Neural cell (in vitro differentiated cells): Measurements from ENCODE around the gene RBM19.

ENCODE experiments used
- CTCF ChIP-seq: fragments of 450-650 bp; IDR thresholded peaks from 2 replicates; pipeline ENCODE4 v1.5.1; 2014; ENCODE audit warnings: antibody characterized with exemption, mild to moderate bottlenecking, moderate library complexity; ENCODE audit not compliant: poor library complexity, severe bottlenecking
- EP300 ChIP-seq: fragments of 450-650 bp; conservative IDR thresholded peaks from 2 replicates; pipeline ENCODE4 v1.6.1; 2014; ENCODE audit warnings: antibody characterized with exemption, mild to moderate bottlenecking, moderate library complexity; ENCODE audit not compliant: poor library complexity, severe bottlenecking
- EZH2 ChIP-seq: fragments of 200-600, 300-800 bp; shearing (Covaris generic), sonication (generic); IDR thresholded peaks from 2 replicates; pipeline ENCODE4 v1.6.1; 2014; ENCODE audit warnings: antibody characterized with exemption, low read length, borderline replicate concordance, mild to moderate bottlenecking; ENCODE audit not compliant: insufficient read depth, poor library complexity, severe bottlenecking
- MXI1 ChIP-seq: fragments of 450-650 bp; conservative IDR thresholded peaks from 2 replicates; pipeline ENCODE4 v1.6.1; 2014; ENCODE audit warnings: antibody characterized with exemption, mild to moderate bottlenecking; ENCODE audit not compliant: poor library complexity, severe bottlenecking
- POLR2AphosphoS5 ChIP-seq: IDR thresholded peaks from 2 replicates; pipeline ENCODE4 v1.6.1; 2012
- RAD21 ChIP-seq: fragments of 450-650 bp; conservative IDR thresholded peaks from 2 replicates; pipeline ENCODE4 v1.6.1; 2014; ENCODE audit warnings: antibody characterized with exemption, mild to moderate bottlenecking, moderate library complexity
- REST ChIP-seq: IDR thresholded peaks from 2 replicates; pipeline ENCODE4 v1.6.1; 2012; ENCODE audit warnings: borderline replicate concordance
- SMC3 ChIP-seq: fragments of 450-650 bp; conservative IDR thresholded peaks from 2 replicates; pipeline ENCODE4 v1.6.1; 2014; ENCODE audit warnings: antibody characterized with exemption, mild to moderate bottlenecking, moderate library complexity; ENCODE audit not compliant: poor library complexity
- TAF1 ChIP-seq: IDR thresholded peaks from 2 replicates; pipeline ENCODE4 v1.6.1; 2012; ENCODE audit warnings: low read depth

GRCh38 chr12:113835433-113835832, 130.7 kb downstream of the RBM19 start:
- TF ChIP-seq CTCF: no peak
- no peak for TF ChIP-seq POLR2AphosphoS5
- TF ChIP-seq REST: no peak
- no peak for TF ChIP-seq EZH2
- TF ChIP-seq EP300: no peak
- TF ChIP-seq SMC3: no peak
- no peak for TF ChIP-seq MXI1
- TF ChIP-seq RAD21: no peak
- TF ChIP-seq TAF1: no peak
